Measurements from ENCODE around the gene TGM3.

TGM3 gene

GRCh38 chr20:2385496-2385895 lies 89.7 kb downstream of the TGM3 start:
- DNase-seq = no peak

GRCh38 chr20:2386516-2387179 lies 90.8 kb downstream of the TGM3 start:
- no peak for DNase-seq

GRCh38 chr20:2387180-2387577 lies 91.4 kb downstream of the TGM3 start:
- no peak for DNase-seq

GRCh38 chr20:2387580-2387979 lies 91.8 kb downstream of the TGM3 start:
- DNase-seq = no peak

Measured in NCI-H1694 (cell line).